CD4-positive, alpha-beta T cell treated with Interleukin-17A for 4 hours (primary cell): ENCODE measurements around the gene TMSB4X.
"Not testable (repeated sequence)": the region's sequence is repeated elsewhere in the genome, so short reads cannot be mapped to it uniquely, and the experiment has no call there.

Source experiments
- DNase-seq: peaks from one replicate; pipeline ENCODE4 v3.0.0-alpha.2; 2020; ENCODE audit warnings: mixed read lengths

The TMSB4X gene

GRCh38 chrX:12974796-12975669, at the start of gene TMSB4X:
Gene TMSB4X (plus strand): TSS chrX:12975110.
- peak; percentile 89 for DNase-seq

- DNase-seq, result no peak
Observed at GRCh38 chrX:12929701-12930100, 45.2 kb upstream of the TMSB4X start.

GRCh38 chrX:12930150-12930549, 44.8 kb upstream of the TMSB4X start:
- no peak for DNase-seq

- no peak for DNase-seq
Observed at GRCh38 chrX:12932244-12932643, 42.7 kb upstream of the TMSB4X start.

- no peak for DNase-seq
Observed at GRCh38 chrX:12934850-12935249, 40.1 kb upstream of the TMSB4X start.

GRCh38 chrX:12936947-12937346, 38.0 kb upstream of the TMSB4X start:
- DNase-seq, result no peak

- not testable (repeated sequence) for DNase-seq
Observed at GRCh38 chrX:12940471-12940870, 34.4 kb upstream of the TMSB4X start.

GRCh38 chrX:12943592-12943991, 31.3 kb upstream of the TMSB4X start:
- not testable (repeated sequence) for DNase-seq

- DNase-seq, result not testable (repeated sequence)
Observed at GRCh38 chrX:12944452-12944851, 30.5 kb upstream of the TMSB4X start.

GRCh38 chrX:12945494-12945893, 29.4 kb upstream of the TMSB4X start:
- no peak for DNase-seq

- DNase-seq, result no peak
Observed at GRCh38 chrX:12946406-12946805, 28.5 kb upstream of the TMSB4X start.

GRCh38 chrX:12946838-12947544, 27.9 kb upstream of the TMSB4X start:
- DNase-seq, result peak; percentile 86

- no peak for DNase-seq
Observed at GRCh38 chrX:12947545-12948235, 27.2 kb upstream of the TMSB4X start.

GRCh38 chrX:12948495-12948894, 26.4 kb upstream of the TMSB4X start:
- no peak for DNase-seq

GRCh38 chrX:12949205-12949926, 25.5 kb upstream of the TMSB4X start:
- DNase-seq, result no peak

GRCh38 chrX:12949927-12950656, 24.8 kb upstream of the TMSB4X start:
- peak; percentile 86 for DNase-seq

- peak; percentile 80 for DNase-seq
Observed at GRCh38 chrX:12950851-12951594, 23.9 kb upstream of the TMSB4X start.

GRCh38 chrX:12951595-12951975, 23.3 kb upstream of the TMSB4X start:
- DNase-seq, result peak; percentile 40

GRCh38 chrX:12953420-12953819, 21.5 kb upstream of the TMSB4X start:
- peak; percentile 50 for DNase-seq

GRCh38 chrX:12954376-12954775, 20.5 kb upstream of the TMSB4X start:
- DNase-seq, result no peak

- peak; percentile 35 for DNase-seq
Observed at GRCh38 chrX:12954981-12955380, 19.9 kb upstream of the TMSB4X start.
